Panc1 (cell line): ENCODE data around the gene KCNH1. TPM values are rescaled to one million over a fixed set of nuclear protein-coding genes. Genes with fewer than 3 reads are reported as not detected.

Experiments
- ATAC-seq: fragments of 200-7000 bp; cut with Tn5 transposase; 2 replicates; pipeline ENCODE4 v1.9.1; 2020; ENCODE audit warnings: mild to moderate bottlenecking, moderate library complexity
- BruUV-seq: library from RNA; stranded (reverse); fragments of 400-500 nt; replicated peaks from 2 replicates; lab custom pipeline; 2021; lab: Mats Ljungman, UMichigan
- CTCF ChIA-PET: fragments of 300-600 bp; sonication (Branson Sonifier 250); formaldehyde crosslinking; loops from one replicate; lab custom pipeline; 2022; ENCODE audit warnings: antibody characterized with exemption; lab: Charles Lee
- POLR2A ChIA-PET: fragments of 300-600 bp; sonication (Branson Sonifier 250); formaldehyde crosslinking; loops from one replicate; lab custom pipeline; 2022; ENCODE audit warnings: antibody characterized with exemption; lab: Charles Lee
- DNase-seq: peaks from one replicate; pipeline ENCODE4 v3.0.0-alpha.2; 2010; ENCODE audit warnings: low read depth, low spot score
- H3K27ac ChIP-seq: 2 replicates; pipeline ENCODE4 v1.5.1; 2011; ENCODE audit warnings: mild to moderate bottlenecking, low read length, inconsistent platforms
- H3K27me3 ChIP-seq: fragments of 200-500 bp; sonication (Bioruptor generic); 2 replicates; pipeline ENCODE4 v1.6.0; 2014; ENCODE audit warnings: low read length, inconsistent platforms; ENCODE audit not compliant: control insufficient read depth, insufficient read depth
- H3K36me3 ChIP-seq: fragments of 200-500 bp; sonication (Bioruptor generic); 2 replicates; pipeline ENCODE4 v1.5.1; 2014; ENCODE audit warnings: inconsistent platforms, mild to moderate bottlenecking, low read length, moderate library complexity; ENCODE audit not compliant: control insufficient read depth, insufficient read depth
- H3K4me1 ChIP-seq: 2 replicates; pipeline ENCODE4 v1.5.1; 2011; ENCODE audit warnings: inconsistent platforms, mild to moderate bottlenecking, low read length, moderate library complexity; ENCODE audit not compliant: control insufficient read depth, insufficient read depth
- H3K4me3 ChIP-seq, 2 experiments: 2 replicates each; pipeline ENCODE4 v1.5.1; 2011 to 2012; ENCODE audit warnings: low read depth in 2 of 2, low read length in 2 of 2, mild to moderate bottlenecking in 2 of 2, inconsistent platforms in 1 of 2, moderate library complexity in 1 of 2
- H3K9me3 ChIP-seq: fragments of 200-500 bp; sonication (Bioruptor generic); 2 replicates; pipeline ENCODE4 v1.5.1; 2014; ENCODE audit warnings: low read depth, mild to moderate bottlenecking, inconsistent platforms, low read length, moderate library complexity; ENCODE audit not compliant: control insufficient read depth, insufficient read depth
- POLR2AphosphoS5 ChIP-seq: IDR thresholded peaks from 2 replicates; pipeline ENCODE4 v1.6.1; 2012; ENCODE audit warnings: mild to moderate bottlenecking, low read depth, low read length, moderate library complexity
- TCF7L2 ChIP-seq: IDR thresholded peaks from 2 replicates; pipeline ENCODE4 v1.6.1; 2011; ENCODE audit warnings: mild to moderate bottlenecking, low read depth, low read length, inconsistent platforms
- in situ Hi-C: cut with HindIII; loops from 2 replicates; pipeline ENCODE4 v1.10.0; 2016; ENCODE audit warnings: low sequenced_read_pairs, low pct_unique_long_range_greater_than_20kb
- intact Hi-C: fragments of 100-400 bp; cut with micrococcal nuclease; formaldehyde crosslinking; loops from one replicate; pipeline ENCODE4 v1.10.0; 2022; ENCODE audit not compliant: unreplicated experiment
- total RNA-seq: library from RNA; stranded (reverse); gene quantifications from one replicate; pipeline ENCODE4 v1.2.1, GENCODE V29; 2021; ENCODE audit not compliant: unreplicated experiment
- TF ChIP-seq, protein P1 (sequence below): fragments of 450-650 bp; IDR thresholded peaks from 2 replicates; pipeline ENCODE4 v1.5.1; 2017; ENCODE audit warnings: mild to moderate bottlenecking
- TF ChIP-seq, protein P2 (sequence below), 2 experiments: IDR thresholded peaks; 2 replicates each; pipeline ENCODE4 v1.6.1; 2011 to 2012; ENCODE audit warnings: low read depth in 2 of 2, control low read depth in 1 of 2, low read length in 1 of 2, mild to moderate bottlenecking in 1 of 2, moderate library complexity in 1 of 2; ENCODE audit not compliant: insufficient read depth in 1 of 2

Gene KCNH1
- total RNA-seq, 1 experiment from 2014 or later = not detected

DNA sequence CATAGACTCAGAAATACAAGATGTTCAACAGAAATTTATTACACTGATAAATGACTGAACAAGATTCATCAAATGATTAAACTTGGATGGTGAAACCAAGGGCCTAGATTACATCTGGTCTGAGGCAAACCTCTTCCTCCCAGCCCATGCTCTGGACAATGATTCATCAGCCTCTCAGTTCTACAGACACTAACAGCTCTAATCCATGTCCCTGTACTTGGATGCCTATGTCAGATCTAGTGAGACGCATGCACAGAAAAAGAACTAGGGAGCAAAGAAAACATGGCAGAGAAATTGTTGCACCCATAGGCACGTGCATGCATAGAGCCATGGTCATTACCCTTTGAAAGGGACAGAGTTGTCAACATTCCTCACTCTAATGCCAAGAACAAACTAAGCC is 250.1 kb downstream of the KCNH1 start:
- POLR2A ChIA-PET = no interaction called here
- BruUV-seq = no TSS peak
- intact Hi-C loops (no loop called here), in situ Hi-C loops (no loop called here)
- H3K4me1 ChIP-seq = no peaks in the 10 kb centered on the region
- no peak overlapping the region for H3K4me3 ChIP-seq
- ATAC-seq (no peak), DNase-seq (no peak)
- H3K9me3 ChIP-seq = no peaks in the 10 kb centered on the region
- H3K27ac ChIP-seq = no peak overlapping the region
- TF ChIP-seq, protein P1, sequence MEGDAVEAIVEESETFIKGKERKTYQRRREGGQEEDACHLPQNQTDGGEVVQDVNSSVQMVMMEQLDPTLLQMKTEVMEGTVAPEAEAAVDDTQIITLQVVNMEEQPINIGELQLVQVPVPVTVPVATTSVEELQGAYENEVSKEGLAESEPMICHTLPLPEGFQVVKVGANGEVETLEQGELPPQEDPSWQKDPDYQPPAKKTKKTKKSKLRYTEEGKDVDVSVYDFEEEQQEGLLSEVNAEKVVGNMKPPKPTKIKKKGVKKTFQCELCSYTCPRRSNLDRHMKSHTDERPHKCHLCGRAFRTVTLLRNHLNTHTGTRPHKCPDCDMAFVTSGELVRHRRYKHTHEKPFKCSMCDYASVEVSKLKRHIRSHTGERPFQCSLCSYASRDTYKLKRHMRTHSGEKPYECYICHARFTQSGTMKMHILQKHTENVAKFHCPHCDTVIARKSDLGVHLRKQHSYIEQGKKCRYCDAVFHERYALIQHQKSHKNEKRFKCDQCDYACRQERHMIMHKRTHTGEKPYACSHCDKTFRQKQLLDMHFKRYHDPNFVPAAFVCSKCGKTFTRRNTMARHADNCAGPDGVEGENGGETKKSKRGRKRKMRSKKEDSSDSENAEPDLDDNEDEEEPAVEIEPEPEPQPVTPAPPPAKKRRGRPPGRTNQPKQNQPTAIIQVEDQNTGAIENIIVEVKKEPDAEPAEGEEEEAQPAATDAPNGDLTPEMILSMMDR = no peak
- H3K36me3 ChIP-seq = no peaks in the 10 kb centered on the region
- H3K27me3 ChIP-seq = no peaks in the 10 kb centered on the region
- CTCF ChIA-PET = no interaction called here

DNA sequence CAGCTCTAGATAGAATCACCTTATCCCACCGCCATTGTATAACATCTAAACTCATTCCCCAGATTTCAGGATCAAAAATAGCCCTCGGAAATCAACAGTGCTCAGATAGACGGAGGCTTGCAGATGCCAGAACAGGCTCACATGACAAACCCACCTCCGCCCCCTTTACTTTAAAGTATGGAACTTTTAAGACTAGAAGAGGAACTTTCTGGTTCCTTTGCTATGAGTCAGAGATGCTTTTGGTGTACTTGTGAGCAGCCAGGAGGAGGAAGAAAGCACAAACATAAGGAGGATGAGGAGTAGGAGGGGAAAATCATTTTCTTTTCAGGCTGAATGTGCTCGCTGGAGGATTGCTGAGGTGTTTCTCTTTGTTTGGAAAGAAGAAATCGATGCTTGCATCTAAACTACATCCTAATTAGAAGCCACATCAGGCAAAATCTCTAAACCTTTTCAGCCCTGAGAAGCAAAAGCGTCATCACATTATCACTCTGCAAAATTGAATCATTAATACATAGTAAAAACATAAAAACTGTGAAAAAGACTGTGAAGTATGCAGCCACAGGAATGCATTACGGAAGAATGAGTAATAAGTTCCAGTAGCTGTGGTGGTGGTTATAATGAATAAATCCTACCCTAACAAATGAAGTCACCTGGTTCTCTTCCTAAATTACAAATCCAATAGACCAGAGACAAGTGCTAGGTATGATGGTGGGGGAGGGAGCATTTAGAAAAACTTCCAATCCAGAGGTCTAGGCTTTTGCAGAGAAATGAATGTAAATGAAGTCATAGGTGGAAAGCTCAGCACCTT is 251.3 kb downstream of the KCNH1 start:
- no peak overlapping the region for H3K4me3 ChIP-seq
- ChIA-PET CTCF (no interaction called here), POLR2A (no interaction called here)
- no peaks in the 10 kb centered on the region for H3K4me1 ChIP-seq
- no peak for TF ChIP-seq TCF7L2
- TF ChIP-seq, protein P2, sequence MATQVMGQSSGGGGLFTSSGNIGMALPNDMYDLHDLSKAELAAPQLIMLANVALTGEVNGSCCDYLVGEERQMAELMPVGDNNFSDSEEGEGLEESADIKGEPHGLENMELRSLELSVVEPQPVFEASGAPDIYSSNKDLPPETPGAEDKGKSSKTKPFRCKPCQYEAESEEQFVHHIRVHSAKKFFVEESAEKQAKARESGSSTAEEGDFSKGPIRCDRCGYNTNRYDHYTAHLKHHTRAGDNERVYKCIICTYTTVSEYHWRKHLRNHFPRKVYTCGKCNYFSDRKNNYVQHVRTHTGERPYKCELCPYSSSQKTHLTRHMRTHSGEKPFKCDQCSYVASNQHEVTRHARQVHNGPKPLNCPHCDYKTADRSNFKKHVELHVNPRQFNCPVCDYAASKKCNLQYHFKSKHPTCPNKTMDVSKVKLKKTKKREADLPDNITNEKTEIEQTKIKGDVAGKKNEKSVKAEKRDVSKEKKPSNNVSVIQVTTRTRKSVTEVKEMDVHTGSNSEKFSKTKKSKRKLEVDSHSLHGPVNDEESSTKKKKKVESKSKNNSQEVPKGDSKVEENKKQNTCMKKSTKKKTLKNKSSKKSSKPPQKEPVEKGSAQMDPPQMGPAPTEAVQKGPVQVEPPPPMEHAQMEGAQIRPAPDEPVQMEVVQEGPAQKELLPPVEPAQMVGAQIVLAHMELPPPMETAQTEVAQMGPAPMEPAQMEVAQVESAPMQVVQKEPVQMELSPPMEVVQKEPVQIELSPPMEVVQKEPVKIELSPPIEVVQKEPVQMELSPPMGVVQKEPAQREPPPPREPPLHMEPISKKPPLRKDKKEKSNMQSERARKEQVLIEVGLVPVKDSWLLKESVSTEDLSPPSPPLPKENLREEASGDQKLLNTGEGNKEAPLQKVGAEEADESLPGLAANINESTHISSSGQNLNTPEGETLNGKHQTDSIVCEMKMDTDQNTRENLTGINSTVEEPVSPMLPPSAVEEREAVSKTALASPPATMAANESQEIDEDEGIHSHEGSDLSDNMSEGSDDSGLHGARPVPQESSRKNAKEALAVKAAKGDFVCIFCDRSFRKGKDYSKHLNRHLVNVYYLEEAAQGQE (IDR thresholded peaks at IDR 0.05; ENCODE audit: insufficient read depth in 1 of 2, low read depth in 2 of 2, low read length in 1 of 2) = no peak
- H3K36me3 ChIP-seq = no peaks in the 10 kb centered on the region
- in situ Hi-C loops = no loop called here
- H3K9me3 ChIP-seq = no peaks in the 10 kb centered on the region
- intact Hi-C loops = no loop called here
- H3K27me3 ChIP-seq = no peaks in the 10 kb centered on the region
- no TSS peak for BruUV-seq
- no peak overlapping the region for H3K27ac ChIP-seq
- ATAC-seq (no peak), DNase-seq (no peak)

DNA sequence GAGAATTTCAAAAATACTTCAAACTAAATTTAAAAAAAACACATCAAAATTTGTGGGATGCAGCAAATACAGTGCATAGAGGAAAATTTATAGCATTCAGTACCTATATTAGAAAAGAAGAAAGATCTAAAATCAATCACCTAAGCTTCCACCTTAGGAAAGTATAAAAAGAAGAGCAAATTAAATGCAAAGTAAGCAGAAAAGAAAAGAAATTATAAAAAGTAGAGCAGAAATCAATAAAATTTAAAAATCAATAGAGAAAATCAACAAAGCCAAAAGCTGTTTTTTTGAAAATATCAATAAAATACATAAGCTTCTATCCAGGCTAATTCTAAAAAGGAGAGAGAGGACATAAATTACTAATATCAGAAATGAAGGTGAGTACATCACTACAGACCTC is 255.4 kb downstream of the KCNH1 start:
- BruUV-seq = no TSS peak
- POLR2A ChIA-PET = no interaction called here
- DNase-seq (no peak), ATAC-seq (no peak)
- Histone ChIP-seq H3K4me3 (no peak overlapping the region), H3K4me1 (no peaks in the 10 kb centered on the region), H3K9me3 (no peaks in the 10 kb centered on the region), H3K36me3 (no peaks in the 10 kb centered on the region), H3K27ac (no peak overlapping the region), H3K27me3 (no peaks in the 10 kb centered on the region)
- in situ Hi-C loops = no loop called here
- TF ChIP-seq POLR2AphosphoS5 = no peak
- TF ChIP-seq TCF7L2 = no peak
- CTCF ChIA-PET = no interaction called here
- intact Hi-C loops = no loop called here
